Spleen (tissue), 7 donors: ENCODE results near the gene EIF4A2.

Source experiments
- CTCF ChIP-seq, 11 experiments: fragments of 200-600 bp in 7 of 11; fragments of 450-650 bp in 4 of 11; sonication (generic) in 4 of 11; IDR thresholded peaks in 8 of 11; conservative IDR thresholded peaks in 3 of 11; 1 replicate in 7 of 11; 2 replicates in 4 of 11; pipeline versions ENCODE4 v1.4.0 to v1.8.0; 2016 to 2021; ENCODE audit warnings: antibody characterized with exemption in 11 of 11, inconsistent platforms in 4 of 11, mild to moderate bottlenecking in 1 of 11
- POLR2A ChIP-seq, 3 donors: fragments of 450-650 bp; IDR thresholded peaks; one replicate each; pipeline ENCODE4 v1.5.1; 2017; ENCODE audit warnings: antibody characterized with exemption in 3 of 3, mild to moderate bottlenecking in 1 of 3
- POLR2AphosphoS5 ChIP-seq, 3 donors: sonication (generic); formaldehyde crosslinking; IDR thresholded peaks; one replicate each; pipeline ENCODE4 v1.5.1; 2017; ENCODE audit warnings: antibody characterized with exemption in 3 of 3
- donor health status: DM: no; HTN: no; CAD: no; lungs with moderate emphysema.
- donor health status: DM: no; HTN: no; CAD: no.
- donor health status: DM: no; HTN: no; CAD: no.

DNA sequence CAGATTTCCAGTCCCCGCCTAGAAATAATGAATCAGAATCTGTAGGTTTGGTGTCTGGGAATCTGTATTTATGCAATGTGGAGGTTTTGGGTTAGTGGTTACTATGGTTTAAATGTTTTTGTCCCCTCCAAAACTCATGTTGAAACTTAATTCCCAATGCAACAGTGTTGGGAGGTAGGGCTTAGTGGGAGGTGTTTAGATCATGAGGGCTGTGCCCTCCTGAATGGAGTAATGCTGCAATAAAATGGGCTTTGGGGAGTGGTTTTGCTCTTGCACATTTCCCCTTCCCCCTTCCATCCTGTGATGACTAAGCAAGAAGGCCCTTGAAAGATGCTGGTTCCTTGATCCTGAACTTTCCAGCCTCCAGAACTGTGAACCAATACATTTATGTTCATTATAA is 32.1 kb downstream of the EIF4A2 start:
- no peak for TF ChIP-seq POLR2A (IDR thresholded peaks at IDR 0.05)
- no peak for TF ChIP-seq CTCF (IDR thresholded peaks at IDR 0.05 in 8 of 11, conservative IDR thresholded peaks at IDR 0.05 in 3 of 11)
- no peak for TF ChIP-seq POLR2AphosphoS5 (IDR thresholded peaks at IDR 0.05)
